OCI-LY1 (cell line): ENCODE data around the gene SH3PXD2A.

ENCODE experiments used
- EZH2 ChIP-seq: fragments of 200-600 bp; sonication (generic), shearing (Covaris generic); IDR thresholded peaks from 2 replicates; pipeline ENCODE4 v1.8.0; 2017; ENCODE audit warnings: borderline replicate concordance, mixed run types, mild to moderate bottlenecking, antibody characterized with exemption, low read length, moderate library complexity, mixed read lengths
- TF ChIP-seq, protein P1 (sequence below): fragments of 200-600 bp; sonication (generic), shearing (Covaris generic); IDR thresholded peaks from 2 replicates; pipeline ENCODE4 v1.5.1; 2017; ENCODE audit warnings: mild to moderate bottlenecking, antibody characterized with exemption, low read length, moderate library complexity, mixed read lengths

DNA sequence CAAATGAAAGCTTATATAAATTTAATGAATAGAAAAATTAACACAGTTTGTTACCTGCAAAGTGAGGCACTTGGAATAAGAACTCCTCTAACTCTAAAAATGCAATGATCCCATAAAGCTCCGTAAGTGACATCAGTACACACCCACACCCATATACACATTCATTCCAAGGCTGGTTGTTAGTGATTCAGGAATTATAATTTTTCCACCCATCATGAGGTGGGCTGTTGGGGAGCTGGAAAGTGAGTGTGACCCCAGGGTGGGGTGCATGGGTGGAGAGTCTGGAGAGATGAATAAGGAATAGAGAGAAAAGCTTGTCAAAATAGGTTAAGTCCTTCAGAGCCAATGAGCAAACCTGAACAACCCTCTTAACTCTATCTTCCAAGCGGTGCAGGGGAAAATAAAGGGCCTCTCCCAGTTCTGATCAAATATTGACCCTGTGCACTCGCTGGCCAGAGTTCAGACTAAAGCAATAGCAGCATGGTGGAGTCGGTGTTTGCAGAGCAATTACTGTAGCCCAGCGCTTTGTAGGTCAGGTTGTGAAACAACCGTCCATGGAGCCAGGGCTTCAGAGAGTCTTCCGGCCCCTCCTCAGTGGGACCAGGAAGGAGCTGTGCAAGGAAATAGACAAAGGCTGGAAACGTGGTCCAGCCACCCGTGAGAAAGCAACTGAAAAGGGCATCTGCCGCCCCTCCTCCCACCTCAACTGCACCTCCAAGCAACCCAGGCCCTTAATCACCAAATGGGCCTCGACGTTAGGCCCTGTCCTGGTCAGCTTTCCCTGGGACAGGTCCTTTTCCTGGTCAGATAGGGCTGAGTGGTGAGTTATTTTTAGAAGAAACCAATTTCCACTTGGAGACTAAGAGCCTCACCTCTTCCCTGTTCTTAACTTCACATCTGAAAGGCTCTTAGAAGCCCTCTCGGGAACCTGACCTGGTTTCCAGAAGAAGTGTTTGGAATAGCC is 61.2 kb downstream of the SH3PXD2A start:
- TF ChIP-seq, protein P1, sequence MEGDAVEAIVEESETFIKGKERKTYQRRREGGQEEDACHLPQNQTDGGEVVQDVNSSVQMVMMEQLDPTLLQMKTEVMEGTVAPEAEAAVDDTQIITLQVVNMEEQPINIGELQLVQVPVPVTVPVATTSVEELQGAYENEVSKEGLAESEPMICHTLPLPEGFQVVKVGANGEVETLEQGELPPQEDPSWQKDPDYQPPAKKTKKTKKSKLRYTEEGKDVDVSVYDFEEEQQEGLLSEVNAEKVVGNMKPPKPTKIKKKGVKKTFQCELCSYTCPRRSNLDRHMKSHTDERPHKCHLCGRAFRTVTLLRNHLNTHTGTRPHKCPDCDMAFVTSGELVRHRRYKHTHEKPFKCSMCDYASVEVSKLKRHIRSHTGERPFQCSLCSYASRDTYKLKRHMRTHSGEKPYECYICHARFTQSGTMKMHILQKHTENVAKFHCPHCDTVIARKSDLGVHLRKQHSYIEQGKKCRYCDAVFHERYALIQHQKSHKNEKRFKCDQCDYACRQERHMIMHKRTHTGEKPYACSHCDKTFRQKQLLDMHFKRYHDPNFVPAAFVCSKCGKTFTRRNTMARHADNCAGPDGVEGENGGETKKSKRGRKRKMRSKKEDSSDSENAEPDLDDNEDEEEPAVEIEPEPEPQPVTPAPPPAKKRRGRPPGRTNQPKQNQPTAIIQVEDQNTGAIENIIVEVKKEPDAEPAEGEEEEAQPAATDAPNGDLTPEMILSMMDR, result no peak
- no peak for TF ChIP-seq EZH2
